SK-N-MC (cell line): ENCODE data around the gene HYAL1.
A peak's percentile ranks its signal among the peaks of the same experiment; 100 is the strongest.
"Not testable (repeated sequence)": the region's sequence is repeated elsewhere in the genome, so short reads cannot be mapped to it uniquely, and the experiment has no call there.

Experiments used
- DNase-seq: peaks from one replicate; pipeline ENCODE4 v3.0.0-alpha.2; 2011; ENCODE audit warnings: low read depth, low spot score
- H3K27ac ChIP-seq: fragments of 200-600 bp; sonication (generic); 2 replicates; pipeline ENCODE4 v1.5.1; 2016; ENCODE audit warnings: mixed run types
- H3K36me3 ChIP-seq: fragments of 200-600 bp; sonication (generic); 2 replicates; pipeline ENCODE4 v1.6.1; 2017; ENCODE audit warnings: antibody characterized with exemption, low read length, mixed read lengths; ENCODE audit not compliant: insufficient read depth
- H3K4me3 ChIP-seq: fragments of 200-600 bp; sonication (generic); 2 replicates; pipeline ENCODE4 v1.5.1; 2016
- H3K9ac ChIP-seq: fragments of 200-600 bp; sonication (generic); 2 replicates; pipeline ENCODE4 v1.8.0; 2017; ENCODE audit warnings: mixed run types, mixed read lengths; ENCODE audit not compliant: insufficient read length
- H3K9me3 ChIP-seq: fragments of 200-600 bp; sonication (generic); 2 replicates; pipeline ENCODE4 v1.6.1; 2017; ENCODE audit warnings: low read depth, mild to moderate bottlenecking, antibody characterized with exemption, low read length, moderate library complexity, mixed read lengths
- EZH2 ChIP-seq: fragments of 200-600 bp; sonication (generic); IDR thresholded peaks from one replicate; pipeline ENCODE4 v1.6.1; 2017; ENCODE audit warnings: antibody characterized with exemption
- FOXP2 ChIP-seq: optimal IDR thresholded peaks from 2 replicates; pipeline ENCODE3; 2011; ENCODE audit warnings: mild to moderate bottlenecking, moderate library complexity; ENCODE audit not compliant: insufficient read depth; ENCODE audit errors: extremely low read length, control extremely low read depth
- POLR2AphosphoS5 ChIP-seq: IDR thresholded peaks from 2 replicates; pipeline ENCODE4 v1.6.1; 2012; ENCODE audit warnings: mild to moderate bottlenecking, low read depth, low read length, borderline replicate concordance

The HYAL1 gene

DNA sequence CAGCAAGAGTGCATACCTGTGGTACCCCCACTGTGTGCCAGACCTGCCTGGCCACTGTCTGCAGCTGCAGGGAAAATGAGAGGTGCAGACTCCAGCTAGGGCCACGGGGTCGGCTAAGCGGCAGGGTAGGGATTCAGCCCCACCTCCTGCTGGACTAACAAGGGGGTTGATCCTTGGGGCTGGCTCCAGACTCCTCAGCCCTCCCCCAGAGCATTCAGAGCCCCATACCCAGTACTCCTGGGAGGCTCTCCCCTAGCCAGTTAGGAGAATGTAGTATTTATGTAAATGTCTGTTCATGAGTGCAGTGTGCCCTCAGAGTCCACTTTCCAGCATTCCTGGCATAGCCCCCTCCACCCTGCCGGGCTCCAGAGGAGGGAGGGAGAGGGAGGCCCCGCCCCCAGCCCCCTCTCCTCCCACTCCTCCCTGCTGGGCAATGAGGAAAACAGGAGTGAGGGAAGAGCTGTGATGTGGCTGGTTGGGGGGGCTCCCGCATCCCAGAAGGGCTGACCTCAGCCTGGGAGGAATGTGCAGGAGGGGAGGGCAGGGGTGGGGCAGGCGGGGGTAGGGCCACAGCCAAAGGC, 38.9 kb downstream of the HYAL1 start:
- Histone ChIP-seq H3K9ac (no peak overlapping the region), H3K27ac (peak overlapping the region; percentile 60)

DNA sequence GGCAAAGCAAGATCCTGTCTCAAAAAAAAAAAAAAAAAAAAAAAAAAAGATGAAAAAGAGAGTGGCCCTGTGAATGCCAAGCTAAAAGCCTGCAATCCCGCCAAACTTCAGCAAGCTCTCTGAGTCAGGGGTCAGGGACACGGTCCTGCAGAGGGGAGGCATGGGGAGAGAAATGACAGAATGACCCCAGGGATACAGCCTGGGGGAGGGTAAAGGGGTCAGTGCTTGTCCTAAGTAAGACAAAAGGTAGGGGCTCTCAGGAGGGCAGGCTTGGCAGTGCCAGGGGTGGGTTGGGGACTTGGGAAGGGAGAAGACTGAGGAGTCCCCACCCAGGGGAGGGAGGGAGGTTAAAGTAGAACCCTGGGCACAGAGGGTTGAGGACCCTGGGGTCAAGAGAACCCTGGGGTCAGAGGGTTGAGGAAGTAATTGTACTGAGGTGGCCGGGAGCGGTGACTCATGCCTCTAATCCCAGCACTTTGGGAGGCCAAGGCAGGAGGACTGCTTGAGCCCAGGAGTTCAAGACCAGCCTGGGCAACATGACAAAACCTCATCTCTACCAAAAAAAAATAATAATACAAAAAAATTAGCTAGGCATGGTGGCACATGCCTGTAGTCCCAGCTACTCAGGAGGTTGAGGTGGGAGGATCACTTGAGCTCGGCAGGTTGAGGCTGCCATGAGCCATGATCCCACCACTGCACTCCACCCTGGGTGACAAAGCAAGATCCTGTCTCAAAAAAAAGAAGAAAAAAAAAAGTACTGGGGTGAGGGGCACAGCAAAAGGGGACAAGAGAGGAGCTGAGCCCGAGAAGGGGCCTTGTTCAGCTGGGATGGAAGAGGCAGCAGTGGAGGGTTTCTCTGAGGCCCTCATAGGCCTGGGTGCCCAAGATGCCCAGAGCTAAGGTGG, 39.6 kb downstream of the HYAL1 start:
- Histone ChIP-seq H3K27ac (peak overlapping the region; percentile 60), H3K4me3 (no peak overlapping the region)
- no peak for DNase-seq

More for the DNA sequence above, 38.9 kb downstream of the HYAL1 start:
- no peaks in the 10 kb centered on the region for H3K36me3 ChIP-seq
- no peaks in the 10 kb centered on the region for H3K9me3 ChIP-seq
- no peak for TF ChIP-seq POLR2AphosphoS5
- TF ChIP-seq FOXP2 = no peak
- no peak for TF ChIP-seq EZH2
- DNase-seq = no peak
- no peak overlapping the region for H3K4me3 ChIP-seq

DNA sequence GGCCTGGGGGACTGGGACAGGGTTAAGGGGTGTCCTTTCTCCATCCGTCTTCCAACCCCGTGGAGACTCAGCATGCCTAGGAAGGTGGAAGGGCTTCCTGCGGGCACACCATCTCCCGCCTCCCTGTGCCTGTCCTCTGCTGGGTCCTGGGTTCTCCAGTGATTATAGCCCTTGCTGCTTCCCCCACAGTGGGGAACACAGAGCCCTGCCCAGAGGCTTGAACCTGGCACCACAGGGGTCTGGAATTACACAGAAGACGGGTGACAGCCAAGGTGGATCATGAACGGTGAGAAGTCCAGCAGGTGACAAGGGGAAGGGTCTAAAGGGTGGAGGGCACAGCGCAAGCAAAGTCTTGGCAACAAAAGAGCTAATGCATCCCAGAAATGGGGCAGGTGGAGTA, 40.6 kb downstream of the HYAL1 start:
- no peak for DNase-seq
- Histone ChIP-seq H3K36me3 (no peaks in the 10 kb centered on the region; the same call in 1 of the 2 replicates), H3K27ac (no peak overlapping the region), H3K4me3 (no peak overlapping the region), H3K9me3 (no peaks in the 10 kb centered on the region), H3K9ac (no peak overlapping the region)
- TF ChIP-seq FOXP2 (no peak), POLR2AphosphoS5 (no peak), EZH2 (no peak)

More for the DNA sequence above, 39.6 kb downstream of the HYAL1 start:
- TF ChIP-seq POLR2AphosphoS5 = no peak
- Histone ChIP-seq H3K9me3 (no peaks in the 10 kb centered on the region), H3K36me3 (no peaks in the 10 kb centered on the region), H3K9ac (no peak overlapping the region)

DNA sequence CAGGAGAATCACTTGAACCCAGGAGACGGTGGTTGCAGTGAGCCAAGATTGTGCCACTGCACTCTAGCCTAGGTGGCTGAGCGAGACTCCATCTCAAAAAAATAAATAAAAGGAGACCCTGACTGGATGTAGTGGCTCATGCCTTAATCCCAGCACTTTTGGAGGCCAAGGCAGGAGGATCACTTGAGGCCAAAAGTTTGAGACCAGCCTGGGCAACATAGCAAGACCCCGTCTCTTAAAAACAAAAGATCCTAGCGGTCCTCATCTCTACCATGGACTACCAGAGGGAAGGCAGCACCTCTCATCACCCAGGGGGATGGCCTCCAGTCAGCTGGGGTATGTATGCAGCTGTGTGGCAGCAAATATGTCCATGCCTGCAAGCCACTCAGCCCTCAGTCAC, 41.2 kb downstream of the HYAL1 start:
- not testable (repeated sequence) for H3K9me3 ChIP-seq, H3K36me3 ChIP-seq, H3K4me3 ChIP-seq, DNase-seq, H3K9ac ChIP-seq, H3K27ac ChIP-seq

DNA sequence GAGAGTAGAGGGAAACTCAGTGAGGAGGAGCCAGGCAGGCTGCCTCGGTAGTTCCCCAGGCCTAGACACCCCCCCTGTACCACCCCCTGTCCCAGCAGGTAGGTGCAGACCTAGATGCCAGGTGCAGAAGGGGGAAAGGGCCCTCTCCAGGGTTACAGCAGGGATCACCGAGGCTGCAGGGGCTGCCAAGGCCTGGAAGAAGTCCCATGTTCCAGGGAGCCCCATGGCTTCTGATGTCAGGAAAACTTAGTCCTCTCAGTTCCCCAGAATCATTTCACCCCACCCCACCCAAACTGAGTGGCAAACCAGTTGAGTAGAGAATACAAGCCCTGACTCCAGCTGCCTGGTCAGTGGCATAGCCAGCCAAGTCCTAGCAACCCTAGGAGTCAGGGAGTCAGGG, 41.9 kb downstream of the HYAL1 start:
- Histone ChIP-seq H3K4me3 (no peak overlapping the region), H3K36me3 (peaks cover 10% of the 10 kb centered on the region; the same call in 1 of the 2 replicates), H3K9ac (no peak overlapping the region), H3K9me3 (no peaks in the 10 kb centered on the region), H3K27ac (no peak overlapping the region)
- DNase-seq = no peak
- TF ChIP-seq EZH2 (no peak), POLR2AphosphoS5 (no peak), FOXP2 (no peak)

DNA sequence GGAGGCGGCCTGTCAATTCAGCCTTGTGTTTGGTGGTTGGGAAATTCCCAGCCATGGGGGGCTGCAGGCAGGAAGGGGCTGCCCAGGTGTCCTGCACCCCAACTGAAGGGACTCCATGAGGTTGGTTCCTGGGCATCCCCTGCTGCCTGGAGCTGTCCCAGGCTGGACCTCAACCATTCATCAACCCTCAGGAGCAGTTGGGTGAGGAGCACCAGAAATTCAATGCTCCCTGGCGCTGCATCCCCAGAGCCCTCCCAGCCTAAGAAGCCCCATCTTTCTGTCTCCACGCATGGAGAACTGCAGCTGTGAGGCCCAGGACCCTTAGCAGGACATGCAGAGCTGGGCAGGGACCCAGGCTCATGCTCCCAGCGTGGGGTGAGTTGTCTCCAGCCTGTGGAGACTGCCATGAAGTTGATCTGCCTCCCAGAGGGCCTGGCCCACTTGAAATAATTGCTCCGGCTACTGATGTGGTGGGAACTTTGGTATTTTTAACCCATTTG, 42.4 kb downstream of the HYAL1 start:
- TF ChIP-seq POLR2AphosphoS5 (no peak), EZH2 (no peak), FOXP2 (no peak)
- Histone ChIP-seq H3K9me3 (no peaks in the 10 kb centered on the region), H3K27ac (no peak overlapping the region), H3K9ac (peak overlapping the region; percentile 78), H3K36me3 (peaks cover 10% of the 10 kb centered on the region; the same call in 1 of the 2 replicates), H3K4me3 (peak overlapping the region; percentile 76)
- no peak for DNase-seq

DNA sequence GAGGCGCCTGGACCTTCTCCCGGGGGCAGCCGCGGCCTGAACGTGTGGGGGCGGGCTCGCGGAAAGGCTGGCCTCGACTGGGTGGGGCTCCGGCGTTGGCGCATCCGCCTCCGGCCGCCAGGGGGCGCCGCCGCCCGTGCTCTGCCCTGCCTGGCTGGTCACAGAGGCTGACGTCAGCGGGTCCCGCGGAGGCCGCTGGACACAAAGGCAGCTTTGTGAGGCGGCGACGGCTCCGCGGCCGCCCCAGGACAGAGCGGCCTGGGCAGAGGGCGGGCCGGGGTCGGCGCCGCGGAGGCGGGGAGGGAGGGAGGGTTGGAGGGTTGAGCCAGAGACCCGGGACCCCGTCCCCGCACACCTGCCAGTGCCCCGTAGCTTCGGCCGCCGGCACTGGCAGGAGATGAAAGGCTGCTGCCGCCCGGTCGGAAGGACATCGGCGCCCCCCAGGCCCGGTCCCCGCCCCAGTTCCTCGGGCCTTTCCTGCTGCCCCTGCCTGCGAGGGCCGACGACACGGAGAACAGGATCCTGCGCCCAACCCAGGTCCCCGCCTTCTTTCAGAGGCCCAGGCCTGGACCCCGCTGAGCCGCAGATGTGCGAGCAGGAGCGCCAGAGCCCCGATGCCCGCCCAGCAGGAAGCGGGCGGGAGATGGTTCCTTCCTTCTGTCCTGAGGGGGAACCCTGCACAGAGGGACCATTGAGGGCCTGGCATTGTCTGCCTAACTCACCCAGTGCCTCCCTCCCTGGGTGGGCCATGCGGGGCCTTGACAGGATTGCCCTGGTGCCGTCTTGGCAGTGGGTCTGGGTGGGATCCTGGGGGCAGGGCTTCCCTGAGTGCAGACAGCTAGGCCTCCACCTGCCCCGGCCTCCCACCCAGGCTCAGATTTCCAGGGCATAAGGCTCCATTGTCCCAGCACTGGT, 43.1 kb downstream of the HYAL1 start:
- no peak for TF ChIP-seq EZH2
- TF ChIP-seq FOXP2 = no peak
- TF ChIP-seq POLR2AphosphoS5 = no peak; the same call in 1 of the 2 replicates
- no peak for DNase-seq
- Histone ChIP-seq H3K27ac (no peak overlapping the region), H3K36me3 (peaks cover 10% of the 10 kb centered on the region; the same call in 1 of the 2 replicates), H3K9ac (peak overlapping the region; percentile 78), H3K9me3 (no peaks in the 10 kb centered on the region), H3K4me3 (peak overlapping the region; percentile 76)
